COLO668 (cell line): ENCODE data around the gene MRPS10.

Experiments used
- DNase-seq: peaks from one replicate; lab custom pipeline; 2025; ENCODE audit not compliant: unreplicated experiment; lab: John Stamatoyannopoulos, UW

Gene MRPS10

DNA sequence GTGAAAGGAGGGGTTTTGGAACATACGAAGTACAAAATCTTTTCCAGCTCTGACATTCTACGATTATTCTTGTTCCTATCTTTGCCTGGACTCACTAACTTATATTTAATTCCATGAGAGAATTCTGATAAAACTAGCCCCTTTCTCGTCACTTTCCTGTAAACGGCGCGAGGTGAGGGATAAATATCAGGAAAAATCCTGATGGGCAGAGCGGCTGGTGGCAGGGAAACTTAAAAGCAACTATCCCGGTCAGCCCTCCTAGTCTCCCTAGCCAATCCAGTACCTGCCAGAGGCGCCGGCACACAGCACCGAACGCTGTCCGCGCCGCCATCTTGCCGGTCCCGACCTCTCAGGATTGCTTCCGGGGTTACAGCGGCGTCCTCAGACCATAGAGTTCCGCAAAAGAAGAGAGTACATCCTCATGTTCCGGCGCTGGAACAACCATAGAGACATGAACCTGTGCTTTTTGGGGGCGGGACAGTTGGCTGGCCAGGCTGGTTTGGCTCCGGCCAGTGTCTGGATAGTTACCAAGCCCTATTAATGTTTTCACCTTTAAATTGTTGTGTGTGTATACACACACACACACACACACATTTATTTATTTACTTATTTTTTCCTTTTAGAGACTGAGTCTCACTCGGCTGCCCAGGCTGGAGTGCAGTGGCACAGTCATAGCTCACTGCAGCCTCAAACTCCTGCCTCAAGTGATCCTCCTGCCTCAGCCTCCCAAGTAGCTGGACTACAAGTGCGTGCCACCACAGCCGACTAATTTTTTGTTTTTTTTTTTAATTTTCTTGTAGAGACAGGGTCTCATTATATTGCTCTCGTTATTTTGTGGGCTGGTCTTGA lies at the start of gene MRPS10:
MRPS10 (minus strand) TSS at position 343 of the 849 bp plus-strand sequence; CDS start at position 331, 12 bp downstream.
- DNase-seq, result peak; percentile 86

DNA sequence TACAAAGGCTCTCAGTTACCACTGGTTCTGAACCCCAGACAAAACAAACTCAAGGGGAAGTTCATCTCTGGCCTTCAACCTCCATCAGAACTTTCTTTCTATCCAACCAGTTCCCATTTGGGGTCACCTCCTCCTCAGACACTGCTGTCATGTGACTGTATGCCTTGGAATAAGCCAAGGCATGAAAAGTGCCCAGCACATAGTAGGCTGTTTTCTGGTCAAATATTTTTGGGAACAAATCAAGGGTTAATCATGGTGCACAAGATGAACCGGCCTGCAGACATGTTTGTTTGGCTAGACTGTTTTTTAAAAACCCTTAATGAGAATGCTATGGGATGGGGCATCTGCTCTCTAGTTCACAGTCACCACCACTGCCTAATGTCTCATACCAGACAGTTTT lies 48.9 kb upstream of the MRPS10 start:
- DNase-seq, result no peak

DNA sequence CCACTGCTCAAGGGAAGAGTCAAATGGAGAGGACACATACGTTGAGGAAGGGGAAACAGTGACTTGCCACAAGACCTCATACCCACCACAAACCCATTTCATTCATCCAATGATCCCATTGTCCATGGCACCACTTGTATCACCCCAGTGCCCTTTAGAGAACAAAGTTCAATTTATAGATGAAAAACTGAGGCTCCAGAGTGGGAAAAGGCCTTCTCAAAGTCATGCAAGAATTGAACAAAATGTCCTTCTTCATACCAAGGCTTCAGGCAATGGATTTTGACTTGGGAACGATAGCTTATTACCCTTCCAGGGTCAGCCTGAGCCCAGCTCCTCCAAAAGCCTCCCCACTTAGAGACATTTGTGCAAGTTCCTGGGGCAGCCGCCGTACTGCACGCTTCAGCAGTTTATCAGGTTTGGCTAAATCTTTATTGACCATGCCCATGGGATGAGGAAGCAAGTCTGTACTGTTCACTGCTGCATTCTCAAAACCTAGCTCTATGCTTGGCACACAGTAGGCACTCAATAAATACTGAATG lies 47.3 kb upstream of the MRPS10 start:
- DNase-seq, result no peak

DNA sequence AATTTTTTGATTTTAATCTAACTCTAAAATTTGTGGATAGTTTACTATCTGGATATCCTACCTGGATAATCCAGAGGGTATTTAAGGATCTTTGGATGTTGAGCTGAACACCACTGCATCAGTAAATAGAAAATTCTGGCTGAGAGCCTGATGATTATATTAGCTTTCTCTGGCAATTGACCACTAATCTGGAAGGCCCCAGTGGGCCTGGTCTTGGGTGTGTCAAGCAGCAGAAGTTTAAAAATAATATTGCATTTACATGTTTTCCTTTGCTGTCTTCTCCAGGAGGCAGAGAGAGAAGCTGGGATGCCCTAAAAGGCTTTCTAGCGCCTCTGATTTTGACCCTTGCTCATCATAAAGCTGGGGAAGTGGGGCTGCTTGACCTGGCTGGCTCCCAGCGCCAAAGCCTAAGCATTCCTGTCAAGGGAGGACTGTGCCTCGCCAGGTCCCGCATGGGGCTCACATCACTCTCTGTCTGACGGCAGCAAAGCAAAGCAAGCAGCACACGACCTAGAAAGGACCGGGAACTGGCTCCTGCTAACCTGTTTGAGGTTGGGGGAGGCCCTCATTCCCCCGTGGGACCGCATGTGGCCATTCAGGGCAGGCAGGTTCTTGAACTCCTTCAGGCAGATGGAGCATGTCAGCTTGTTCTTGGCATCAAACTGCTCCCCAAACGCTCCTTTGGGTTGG lies 46.6 kb upstream of the MRPS10 start:
- DNase-seq, result no peak

DNA sequence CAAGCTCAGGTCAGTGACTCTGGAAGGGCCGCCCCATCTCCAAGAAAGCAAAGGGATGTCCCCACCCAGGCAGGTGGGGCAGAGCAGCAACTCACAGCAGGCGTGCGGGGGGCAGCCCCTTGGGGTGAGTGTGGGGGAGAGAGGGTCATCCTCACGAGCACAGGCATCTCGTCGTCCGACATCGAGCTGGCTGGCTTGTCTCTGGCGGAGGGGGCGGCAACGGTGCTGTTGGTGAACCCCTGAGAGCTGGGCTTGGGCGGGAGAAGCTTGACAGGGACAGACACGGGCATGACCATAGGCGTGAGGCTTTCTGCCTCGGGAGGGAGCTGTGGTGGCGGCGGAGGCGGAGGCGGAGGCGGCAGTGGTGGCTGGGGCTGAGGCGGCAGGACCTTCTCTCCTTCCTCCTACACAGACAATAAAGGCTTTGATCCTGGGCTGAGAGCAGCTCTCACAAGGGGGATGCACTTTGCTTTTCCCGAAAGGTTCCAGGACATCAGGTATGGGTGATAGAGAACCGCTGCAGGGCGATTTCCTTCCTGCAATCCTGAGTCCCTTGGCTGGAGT lies 45.6 kb upstream of the MRPS10 start:
- DNase-seq, result no peak

DNA sequence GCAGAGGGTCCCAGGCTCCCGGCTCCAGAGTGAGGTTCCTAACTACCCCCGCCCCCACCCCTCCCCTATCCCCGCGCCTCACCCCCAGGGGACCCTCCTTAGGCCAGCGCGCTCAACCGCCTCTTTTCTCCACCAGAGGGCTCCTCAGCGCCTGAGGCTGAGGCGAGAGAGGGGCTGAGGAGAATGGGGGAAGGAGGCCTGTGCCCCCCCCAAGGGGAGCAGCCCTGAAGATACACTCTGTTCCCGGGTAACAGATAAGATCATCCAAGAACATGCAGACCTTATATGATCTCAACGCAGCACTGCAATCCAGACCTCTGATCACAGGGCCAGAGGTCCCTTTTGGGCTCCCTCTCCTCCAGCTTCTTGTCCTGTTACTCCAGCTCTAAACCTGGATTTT lies 43.3 kb upstream of the MRPS10 start:
- DNase-seq, result peak; percentile 1

DNA sequence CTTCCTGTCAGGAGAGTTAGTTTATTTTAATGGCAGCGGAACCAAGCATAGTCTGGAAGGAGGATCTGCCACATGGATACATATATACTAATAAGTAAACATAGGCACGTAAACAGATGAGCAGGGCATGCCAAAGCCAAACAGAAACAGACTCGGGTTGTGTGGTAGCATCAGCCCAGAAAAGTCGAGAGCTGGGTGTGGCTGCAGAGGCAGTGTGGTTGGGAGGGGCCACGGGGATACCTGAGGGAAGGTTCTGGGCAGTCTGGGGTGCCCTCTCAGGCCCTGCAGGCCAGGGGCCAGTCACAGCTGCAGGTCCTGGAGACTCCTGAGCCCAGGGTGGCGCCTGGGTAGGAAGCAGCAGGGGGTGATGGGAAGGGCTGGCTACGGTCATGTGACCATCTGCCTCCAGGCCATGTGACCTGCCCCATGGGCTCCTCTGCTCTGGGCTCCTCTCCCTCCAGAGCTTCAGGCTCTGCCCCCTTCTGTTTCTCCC lies 42.8 kb upstream of the MRPS10 start:
- DNase-seq, result no peak

DNA sequence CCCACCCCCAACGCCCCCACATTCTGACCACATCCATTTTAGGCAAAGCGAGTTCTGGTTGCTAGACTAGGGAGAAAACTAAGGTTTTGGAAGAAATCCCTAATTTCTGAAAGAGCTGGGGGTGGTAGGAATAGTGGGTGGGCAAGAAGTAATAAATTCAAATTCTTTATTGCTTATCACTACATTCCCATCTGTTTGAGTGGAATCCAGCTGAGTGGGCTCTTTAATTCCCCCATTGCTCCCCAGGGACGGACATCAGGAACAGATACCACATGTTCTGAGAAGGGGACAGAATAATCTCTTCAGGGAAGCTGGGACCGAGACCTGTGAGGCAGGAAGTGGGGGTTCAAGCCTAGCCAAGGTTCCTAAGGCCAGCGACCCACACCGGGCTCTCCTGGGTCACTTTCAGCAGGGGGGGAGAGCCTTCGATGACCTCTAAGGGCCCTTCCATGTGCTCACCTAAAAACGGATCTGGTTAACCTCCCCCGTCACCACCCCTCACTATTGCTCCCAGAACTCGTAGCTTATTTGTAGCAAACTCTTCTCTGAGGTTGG lies 42.3 kb upstream of the MRPS10 start:
- DNase-seq, result no peak

DNA sequence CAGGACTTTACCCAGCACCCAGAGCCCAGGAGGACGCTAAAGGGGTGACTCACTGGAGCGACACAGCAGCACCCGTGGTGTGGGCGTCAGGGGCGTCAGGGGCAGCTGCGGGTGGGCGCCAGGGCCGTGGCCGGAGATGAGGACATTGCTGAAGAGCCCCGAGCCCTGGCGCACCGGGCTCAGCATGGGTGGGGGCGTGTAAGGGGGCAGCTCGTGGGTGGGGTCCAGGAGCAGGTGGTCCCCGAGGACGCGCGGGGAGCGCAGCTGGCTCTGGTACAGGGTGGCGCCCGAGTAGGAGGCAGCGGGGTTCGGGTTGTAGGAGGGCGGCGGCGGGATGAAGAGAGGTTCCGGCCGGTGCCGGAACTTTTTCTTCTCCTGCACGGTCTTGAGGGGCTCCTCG lies 41.6 kb upstream of the MRPS10 start:
- DNase-seq, result no peak

DNA sequence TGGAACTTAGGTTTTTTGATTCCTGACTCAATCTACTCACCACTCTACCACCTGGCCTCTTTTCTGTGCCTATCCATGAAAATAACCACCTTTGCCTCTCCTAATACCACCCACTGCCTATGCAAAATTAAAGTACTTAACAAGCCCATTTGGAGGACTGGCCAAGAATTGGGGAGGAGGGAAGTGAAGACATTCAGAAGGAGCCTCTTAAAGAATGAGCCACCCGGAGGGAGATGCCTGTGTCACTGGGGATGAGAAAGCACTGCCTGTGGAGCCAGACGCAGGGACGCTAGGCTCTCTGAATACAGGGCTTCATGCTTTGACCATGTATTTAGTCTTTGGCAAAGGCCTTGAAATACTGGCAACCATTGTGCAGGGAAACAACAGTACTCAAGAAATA lies 40.0 kb upstream of the MRPS10 start:
- DNase-seq, result no peak

DNA sequence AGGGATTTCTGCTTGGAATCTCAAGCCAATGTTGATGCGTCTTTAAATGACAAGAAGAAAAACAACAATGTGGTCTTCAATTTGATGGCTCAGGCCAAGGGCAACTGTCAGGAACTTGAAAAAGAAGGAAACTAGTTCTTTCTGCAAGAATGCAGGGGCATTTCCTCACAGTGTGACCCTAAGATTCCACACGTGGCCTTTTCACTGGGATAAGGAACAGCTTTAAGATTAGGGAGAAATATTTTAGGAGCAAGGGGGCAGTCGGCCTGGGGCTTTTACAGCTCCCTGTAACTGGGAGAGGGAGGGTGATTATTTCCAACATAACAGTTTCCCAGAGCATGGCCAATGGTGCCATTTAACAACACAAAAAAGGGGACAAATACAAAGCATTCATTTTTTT lies 39.4 kb upstream of the MRPS10 start:
- no peak for DNase-seq

DNA sequence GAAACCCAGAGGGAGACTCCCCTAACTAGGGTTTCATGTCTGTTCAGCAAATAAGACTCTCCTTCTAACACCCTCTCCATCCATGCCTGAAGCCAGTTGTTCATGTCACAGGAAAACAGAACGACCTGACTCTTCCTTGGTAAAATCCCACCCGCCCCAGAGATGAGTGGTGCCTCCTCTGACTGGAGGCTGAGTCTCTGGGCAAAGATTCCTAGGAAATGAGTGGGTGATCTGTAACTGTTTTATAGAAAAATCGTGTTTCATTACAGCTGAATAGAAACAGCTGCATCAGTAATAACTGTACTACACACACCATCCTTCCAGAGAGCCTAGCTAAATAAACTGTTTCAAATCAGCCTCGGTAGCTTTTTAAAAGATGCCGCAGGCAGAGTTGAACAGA lies 37.4 kb upstream of the MRPS10 start:
- no peak for DNase-seq

DNA sequence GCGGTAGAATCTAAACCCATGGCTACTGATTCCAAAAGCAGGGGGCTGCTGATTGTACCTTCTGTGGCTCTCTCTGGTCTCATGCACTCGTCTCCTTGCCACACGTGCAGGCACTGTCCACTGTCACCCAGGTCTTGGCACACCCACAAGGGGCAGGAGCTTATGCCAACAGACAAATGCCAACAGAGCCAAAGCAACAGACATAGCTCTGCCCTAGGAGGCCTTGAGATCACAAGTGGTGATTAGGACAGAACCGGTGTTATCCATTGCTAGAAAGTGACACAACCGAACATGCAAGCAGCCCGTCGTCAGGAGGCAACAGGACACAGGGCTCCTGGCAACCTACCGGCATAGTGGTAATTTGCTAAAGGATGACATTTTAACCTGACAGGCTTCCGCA lies 36.8 kb upstream of the MRPS10 start:
- DNase-seq, result no peak

DNA sequence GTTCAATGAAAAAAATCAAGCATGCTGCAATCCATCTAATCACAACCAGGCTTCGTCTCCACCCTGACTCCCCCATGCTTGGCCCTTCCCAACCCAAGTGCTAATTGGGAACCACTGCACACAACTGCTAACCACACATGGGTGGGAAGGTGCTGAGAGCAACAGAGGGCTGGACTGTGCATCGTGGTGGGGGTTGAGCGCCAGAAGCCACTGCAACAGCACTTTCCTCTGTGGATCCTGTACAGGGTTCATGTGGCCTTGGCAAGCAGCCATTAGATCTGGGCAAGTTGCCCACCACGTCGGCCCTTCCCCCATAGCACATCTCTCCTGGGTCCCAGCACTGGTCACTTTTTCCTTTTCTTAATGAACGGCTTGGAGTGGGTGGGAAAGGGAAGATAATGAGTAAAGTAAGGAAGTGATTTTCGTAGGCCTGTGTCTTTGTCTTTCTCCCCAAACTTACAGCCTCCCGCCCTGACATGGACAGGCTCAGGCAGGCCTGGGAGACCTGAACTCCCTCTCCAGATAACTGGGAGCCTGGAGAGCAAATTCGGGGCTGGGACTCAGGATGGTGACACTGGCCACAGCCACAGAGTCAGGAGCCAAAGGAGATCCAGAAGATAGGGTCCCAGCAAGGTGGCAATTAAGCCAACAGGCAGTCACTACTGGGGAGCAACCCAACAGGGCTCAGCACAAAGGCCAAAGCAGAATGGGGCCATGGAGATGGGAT lies 34.4 kb upstream of the MRPS10 start:
- DNase-seq, result peak; percentile 41

DNA sequence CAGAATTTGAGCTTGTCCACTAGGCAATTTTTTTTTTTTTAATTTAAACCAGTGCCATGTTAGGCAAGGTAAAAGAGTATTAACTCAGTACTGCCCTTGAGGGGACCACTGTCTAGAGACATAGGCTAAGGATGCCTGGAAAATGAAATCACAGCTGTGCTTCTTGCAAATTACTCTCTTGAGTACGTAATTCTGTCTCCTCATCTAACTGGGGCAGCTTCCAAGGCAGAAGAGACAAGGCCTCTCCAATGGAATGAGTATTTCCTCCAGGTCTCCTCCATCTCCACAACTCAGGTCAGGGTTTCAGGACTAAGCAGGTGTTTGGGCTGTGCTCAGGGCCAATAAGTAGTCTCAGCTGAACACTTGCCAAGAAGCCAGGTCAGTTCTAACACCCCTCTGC lies 33.8 kb upstream of the MRPS10 start:
- no peak for DNase-seq

DNA sequence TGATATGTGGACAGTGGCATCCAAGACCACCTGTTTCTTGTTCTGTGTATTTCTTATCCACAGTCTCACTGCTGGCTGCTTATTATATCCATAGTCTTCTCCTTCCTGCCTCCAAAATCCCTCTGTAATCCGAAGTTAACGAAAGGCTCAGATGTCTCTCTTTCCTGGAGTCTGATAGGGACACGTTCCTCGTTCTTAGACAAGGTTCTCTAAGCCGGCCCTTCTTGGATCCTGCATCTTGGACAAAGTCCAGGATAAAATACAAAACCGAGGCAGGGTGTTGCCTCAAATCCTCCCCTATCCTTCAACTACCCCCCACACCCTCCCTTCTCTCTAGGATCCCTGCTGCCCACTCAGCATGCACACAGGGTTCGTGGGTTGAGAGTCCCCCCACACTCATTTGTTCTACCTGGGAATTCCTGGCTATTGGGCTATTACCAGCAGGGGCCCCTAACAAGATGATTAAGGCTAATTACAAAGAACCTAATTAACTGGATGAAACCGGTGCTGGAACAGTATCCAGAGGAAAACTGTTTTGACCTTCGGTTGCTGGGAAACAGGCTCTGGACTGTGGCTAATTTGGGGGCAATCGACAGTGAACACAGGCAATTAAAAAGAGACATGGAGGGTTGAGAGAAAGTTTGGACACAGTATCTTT lies 32.7 kb upstream of the MRPS10 start:
- no peak for DNase-seq

DNA sequence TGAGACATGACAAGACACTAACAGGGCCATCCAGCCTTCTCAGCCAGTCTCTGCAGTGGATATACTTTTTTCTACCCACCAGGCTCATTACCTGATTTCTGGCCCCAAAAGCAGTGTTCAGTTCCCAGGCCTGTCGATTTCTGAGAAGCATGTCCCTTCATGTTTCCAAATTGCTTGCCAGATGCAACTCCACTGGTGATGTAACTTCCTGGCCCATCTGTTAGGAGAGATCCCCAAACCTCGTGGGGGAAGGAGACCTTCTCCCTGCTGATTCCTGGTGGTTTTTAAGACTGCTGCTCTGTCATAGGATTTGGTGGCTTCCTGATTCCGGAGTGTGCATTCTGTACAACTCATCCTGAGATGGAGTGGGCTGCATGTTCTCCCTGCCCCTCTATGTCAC lies 31.6 kb upstream of the MRPS10 start:
- DNase-seq, result no peak

DNA sequence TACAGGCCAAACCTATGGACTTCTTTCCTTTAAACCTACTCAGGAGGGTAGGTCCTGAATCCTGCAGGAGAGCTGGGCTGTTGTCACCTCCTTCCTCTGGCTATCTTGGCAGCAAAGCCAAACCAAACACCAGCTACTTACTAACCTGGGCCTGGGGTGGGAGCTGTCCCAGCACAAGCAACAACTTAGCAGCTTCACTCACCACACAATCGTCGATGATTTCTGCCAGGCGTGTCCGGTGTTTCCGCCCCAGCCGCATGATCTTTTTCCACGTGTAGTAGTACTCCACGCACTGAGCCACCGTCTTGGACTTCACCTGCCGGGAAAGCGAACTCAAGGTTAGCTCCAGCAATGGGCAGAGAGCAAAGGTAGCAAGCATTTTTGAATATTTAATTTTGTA lies 25.4 kb upstream of the MRPS10 start:
- DNase-seq, result no peak

DNA sequence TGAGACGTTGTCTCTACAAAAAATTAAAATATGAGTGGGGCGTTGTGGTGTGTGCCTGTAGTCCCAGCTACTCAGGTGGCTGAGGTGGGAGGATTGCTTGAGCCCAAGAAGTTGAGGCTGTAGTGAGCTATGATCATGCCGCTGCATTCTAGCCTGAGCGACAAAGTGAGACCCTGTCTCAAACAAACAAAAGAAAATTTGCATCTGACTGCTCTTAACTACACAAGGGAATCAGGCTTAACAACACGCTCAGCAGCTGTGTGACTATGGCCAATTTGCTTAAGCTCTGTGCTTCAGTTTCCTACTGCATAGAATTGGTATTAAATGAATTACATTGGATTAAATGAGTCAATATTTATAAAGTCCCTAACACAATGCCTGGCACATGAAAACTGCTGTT lies 24.3 kb upstream of the MRPS10 start:
- DNase-seq, result no peak

DNA sequence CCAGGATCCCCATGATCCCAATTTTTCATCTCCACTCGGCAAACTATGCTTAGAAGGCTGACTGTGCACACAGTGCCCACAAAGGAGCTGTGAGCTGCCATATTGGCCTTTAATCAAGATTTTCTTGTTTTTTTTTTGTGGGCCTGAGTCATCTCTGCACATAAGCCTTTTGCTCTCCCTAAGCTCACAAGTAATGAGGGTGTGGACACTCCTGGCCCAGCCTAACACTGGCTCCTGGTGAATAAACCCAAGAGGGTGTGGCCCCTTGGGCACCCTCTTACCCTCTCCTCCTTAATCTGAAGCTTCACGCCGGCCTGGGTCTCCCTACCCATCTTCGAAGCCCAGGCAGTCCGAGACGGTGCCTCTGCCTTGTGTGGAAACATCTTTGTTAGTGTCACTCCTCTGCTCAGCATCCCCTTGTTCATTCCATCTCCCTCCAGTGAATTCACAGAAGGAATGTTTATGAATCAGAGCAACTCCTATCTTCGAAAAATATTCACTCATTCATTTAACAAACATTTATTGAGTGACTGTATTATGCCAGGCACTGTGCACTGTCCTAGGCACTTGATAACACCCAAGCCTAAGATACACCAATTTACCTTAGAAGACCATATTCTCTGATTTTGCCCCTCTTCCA lies 22.2 kb upstream of the MRPS10 start:
- DNase-seq, result no peak
